NB4 (cell line): ENCODE results near the gene TVP23C.
"Not testable (repeated sequence)": the region's sequence is repeated elsewhere in the genome, so short reads cannot be mapped to it uniquely, and the experiment has no call there.

Experiments
- CTCF ChIP-seq: IDR thresholded peaks from one replicate; pipeline ENCODE4 v1.5.1; 2012; ENCODE audit warnings: low read depth, low read length
- MYC ChIP-seq: IDR thresholded peaks from 2 replicates; pipeline ENCODE4 v1.6.1; 2011; ENCODE audit warnings: low read depth, low read length
- POLR2A ChIP-seq: IDR thresholded peaks from 2 replicates; pipeline ENCODE4 v1.6.1; 2011; ENCODE audit warnings: mild to moderate bottlenecking; ENCODE audit not compliant: insufficient read length; ENCODE audit errors: extremely low read depth

- not testable (repeated sequence) for TF ChIP-seq POLR2A, CTCF, MYC
These were observed 13.6 kb upstream of the TVP23C start for GRCh38 chr17:15576848-15577247.
